HuH-7.5 (cell line): ENCODE data around the gene NPC1.
"Not testable (repeated sequence)": the region's sequence is repeated elsewhere in the genome, so short reads cannot be mapped to it uniquely, and the experiment has no call there.

ENCODE experiments used
- DNase-seq: peaks from one replicate; pipeline ENCODE4 v3.0.0; 2011; ENCODE audit warnings: low spot score

Gene NPC1

DNA sequence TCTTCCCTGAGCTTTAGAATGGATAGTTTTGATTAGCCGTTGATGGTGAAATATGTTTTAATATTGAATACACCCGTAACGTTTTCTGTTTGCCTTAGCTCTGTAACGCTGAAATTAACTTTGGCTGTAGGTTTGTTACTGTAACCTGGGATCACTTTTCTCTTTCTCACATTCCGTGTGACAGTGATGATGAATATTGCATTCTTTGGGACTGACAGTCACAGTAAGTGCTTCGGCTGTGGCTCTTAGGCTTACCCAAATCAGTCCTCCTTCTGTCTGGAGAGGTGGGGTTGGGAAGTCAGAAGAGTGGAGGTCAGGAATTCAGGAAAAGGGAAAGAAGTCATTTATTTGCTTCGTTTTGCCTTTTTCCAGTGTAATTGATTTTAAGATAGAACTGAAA, 65.0 kb downstream of the NPC1 start:
- DNase-seq, result no peak

DNA sequence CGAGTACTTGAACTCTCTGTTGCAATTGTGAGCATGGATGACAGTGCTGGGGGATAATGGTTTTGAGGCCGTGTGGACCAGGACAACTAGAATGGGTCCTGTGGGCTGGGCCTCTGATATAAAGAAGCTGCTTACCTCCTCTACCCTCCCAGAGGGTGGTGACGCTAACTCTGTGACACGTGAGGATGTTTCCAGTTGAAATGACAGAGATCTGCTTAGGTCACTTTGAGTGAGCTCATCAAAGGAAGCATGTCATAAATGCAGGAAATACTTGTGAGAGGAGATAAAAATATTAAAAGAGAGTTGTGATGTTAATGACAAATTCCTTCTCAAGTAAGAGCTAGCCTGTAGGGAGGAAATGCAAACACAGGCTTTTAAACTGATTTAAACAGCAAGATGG, 66.6 kb downstream of the NPC1 start:
- DNase-seq, result no peak

DNA sequence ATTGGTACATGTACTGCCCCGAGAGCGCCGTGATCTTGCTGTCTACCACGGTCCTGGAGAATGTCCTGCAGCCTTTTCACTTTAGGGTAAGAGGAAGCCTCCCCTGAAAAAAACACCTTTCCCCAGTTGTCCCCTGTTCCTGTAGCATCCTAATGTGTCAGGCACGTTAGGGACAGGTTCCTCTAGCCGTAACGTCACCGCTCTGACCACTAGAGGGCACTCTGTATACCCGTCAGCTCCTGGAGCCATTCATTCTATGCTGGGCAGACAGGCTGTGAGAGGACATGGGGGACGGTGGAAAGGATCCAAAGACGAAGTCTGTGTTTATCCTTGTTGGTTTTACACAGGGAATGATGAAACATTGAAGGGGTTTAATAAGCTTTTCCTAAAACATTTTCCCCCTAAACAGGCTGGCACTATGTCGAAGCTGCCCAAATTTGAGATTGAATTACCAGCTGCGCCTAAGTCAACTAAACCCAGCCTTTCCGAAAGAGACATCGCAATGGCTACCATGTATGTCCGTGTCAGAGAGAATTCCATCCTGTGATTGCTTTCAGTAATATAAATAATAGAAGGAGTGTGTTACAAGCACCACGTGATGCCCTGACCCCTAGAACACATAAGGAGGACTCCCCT, 70.3 kb downstream of the NPC1 start:
- DNase-seq, result peak; percentile 49

DNA sequence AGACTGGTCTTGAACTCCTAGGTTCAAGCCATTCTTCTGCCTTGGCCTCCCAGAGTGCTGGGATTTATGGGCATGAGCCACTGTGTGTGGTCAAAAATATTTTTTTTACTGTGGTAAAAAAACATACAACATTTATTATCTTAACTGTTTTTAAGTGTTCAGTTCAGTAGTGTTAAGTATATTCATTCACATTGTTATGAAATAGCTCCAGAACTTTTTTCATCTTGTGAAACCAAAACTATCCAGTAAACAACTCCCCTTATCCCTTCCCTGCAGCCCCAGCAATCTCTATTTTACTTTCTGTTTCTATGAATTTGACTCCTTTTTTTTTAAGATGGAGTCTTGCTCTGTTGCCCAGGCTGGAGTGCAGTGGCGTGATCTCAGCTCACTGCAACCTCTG, 73.7 kb downstream of the NPC1 start:
- no peak for DNase-seq

DNA sequence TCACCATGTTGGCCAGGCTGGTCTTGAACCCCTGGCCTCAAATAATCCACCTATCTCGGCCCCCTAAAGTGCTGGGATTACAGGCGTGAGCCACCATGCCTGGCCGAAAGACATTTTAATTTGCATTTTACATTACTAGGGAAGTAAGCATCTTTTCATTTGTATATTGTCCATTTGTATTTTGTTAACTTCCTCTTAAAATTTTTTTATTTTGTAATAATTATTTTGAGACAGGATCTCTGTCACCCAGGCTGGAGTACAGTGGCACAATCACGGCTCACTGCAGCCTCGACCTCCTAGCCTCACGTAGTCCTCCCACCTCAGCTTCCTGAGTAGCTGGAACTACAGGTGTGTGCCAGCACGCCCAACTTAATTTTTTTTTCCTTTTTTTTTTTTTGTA, 74.1 kb downstream of the NPC1 start:
- DNase-seq, result not testable (repeated sequence)

DNA sequence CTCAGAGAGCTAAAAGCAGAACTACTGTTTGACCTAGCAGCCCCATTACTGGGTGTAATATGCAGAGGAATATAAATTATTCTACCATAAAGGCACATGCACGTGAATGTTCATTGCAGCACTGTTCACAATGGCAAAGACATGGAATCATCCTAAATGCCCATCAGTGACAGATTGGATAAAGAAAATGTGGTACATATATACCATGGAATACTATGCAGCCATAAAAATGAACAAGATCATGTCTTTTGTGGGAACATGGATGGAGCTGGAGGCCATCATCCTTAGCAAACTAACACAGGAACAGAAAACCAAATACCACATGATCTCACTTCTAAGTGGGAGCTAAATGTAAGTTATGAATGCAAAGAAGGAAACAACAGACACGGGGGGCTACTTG, 75.4 kb downstream of the NPC1 start:
- DNase-seq, result not testable (repeated sequence)

DNA sequence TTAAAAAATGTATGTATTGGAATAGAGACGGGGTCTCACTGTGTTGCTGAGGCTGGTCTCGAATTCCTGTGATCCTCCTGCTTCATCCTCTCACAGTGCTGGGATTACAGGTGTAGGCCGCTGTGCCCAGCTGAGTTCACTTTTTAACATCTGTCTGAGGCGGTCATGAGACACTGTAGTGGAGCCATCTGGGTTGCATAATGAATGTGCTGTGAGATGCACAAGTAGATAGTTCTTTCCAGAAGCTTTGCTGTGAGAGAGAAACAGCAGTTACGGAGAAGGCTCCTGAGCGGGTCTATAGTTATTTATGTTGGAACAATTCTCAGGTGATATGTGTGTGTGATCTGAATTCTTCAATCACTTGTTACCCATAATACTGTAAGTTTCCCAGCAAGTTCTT, 79.9 kb downstream of the NPC1 start:
- DNase-seq, result no peak

DNA sequence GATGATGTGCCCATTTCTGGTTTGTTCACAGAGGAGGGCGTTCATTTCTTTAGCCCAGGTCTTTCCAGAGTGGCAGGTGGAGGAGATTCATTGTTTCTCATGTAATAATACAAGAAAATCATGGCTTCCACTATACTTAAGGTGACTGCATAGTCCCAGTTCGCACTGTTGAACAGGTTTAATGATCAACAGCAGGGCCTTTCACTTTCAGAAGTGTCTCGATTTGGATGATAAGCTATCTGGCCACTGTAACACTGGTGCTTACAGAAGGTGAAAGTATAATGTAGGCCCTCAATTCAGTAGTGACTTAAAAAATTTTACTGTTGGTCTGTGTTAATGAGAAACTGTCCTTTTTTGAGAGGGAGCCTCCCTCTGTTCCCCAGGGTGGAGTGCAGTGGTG, 81.6 kb downstream of the NPC1 start:
- DNase-seq, result no peak

DNA sequence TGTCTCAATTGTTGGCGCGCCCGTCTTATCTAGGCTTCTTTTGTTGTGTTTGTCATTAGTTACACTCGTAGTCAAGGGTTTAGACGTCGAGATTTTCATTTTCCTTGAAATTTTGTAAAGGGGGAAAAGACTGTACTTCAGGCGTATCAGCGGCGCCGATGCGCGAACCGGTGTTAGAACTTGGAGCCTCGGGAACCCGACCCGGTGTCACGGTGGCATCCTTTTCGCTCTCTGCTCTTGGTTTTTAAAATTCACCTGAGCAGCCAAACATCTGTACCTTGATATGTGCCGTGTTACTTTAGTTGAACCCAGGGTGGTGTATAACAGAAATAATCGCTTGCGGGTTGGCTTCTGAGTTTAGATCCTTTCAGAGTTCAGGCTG, 82.4 kb downstream of the NPC1 start:
- DNase-seq, result no peak

DNA sequence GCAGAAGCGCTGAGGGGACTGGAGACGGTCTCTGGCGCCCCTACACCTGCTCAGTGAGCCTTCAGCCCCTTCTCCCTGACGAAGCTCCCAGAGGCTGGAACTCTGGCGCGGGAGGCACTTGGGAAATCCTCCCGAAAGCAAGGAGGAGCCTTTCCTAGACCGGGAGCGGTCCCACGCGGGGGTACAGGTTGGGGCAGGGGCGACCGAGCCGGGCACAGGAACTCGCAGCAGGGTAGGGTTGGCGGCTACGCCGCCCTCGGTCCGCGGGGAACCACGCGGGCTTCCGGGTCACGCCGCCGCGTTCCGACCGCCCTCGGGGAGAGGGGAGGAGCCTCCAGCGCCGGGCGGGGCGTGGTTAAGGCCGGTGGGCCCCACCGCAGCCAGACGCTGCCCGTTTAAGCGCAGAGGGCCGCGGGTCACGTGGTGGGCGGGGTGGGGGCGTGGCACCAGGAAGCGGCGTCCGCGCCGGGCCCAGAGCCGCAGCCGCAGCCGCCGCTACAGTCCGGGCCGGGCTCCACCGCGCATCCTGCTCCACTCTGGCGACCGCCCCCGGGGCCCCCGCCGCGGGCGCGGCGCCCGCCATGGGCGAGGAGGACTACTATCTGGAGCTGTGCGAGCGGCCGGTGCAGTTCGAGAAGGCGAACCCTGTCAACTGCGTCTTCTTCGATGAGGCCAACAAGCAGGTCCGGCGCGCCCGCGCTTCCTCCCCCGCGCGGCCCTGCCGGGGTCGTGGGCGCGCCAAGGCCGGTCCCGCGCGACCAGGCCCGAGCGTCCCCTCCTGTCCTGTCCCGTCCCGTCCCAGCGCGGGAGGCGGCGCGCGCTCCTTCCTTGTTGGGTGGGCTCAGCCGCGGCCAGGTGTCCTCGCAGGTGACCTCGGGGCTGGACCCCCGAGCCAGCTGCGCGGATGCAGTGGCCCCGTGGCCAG, 83.0 kb downstream of the NPC1 start, which contains the start of gene RMC1:
Gene RMC1, plus strand, starts transcription at position 474 of the 925 bp plus-strand sequence. Its CDS starts 108 bp downstream, at position 582.
- DNase-seq, result peak; percentile 57

DNA sequence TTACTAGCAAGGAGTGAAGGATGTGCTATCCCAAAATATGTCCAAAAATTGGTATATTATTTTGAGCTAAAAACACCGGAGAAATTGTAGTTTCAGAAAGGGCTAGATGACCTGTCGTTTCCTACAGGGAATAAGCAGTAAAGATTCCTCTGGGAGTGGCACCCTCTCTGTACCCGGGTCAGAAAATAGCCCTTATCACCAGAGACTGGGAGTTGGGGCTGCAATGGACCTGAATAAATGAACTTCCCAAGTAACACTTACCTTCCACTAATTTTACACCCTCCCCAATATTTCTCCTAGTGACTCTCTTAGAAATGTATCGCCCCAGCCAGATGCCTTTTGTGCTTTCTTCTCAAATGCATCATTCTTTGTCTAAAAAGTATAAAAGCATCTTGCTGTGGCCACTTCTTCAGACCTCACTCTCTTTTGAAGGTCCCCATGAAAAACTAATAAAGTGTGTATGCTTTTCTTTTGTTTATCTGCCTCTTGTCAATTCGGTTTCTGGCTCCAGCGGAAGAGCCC, 83.7 kb downstream of the NPC1 start:
- DNase-seq, result no peak

DNA sequence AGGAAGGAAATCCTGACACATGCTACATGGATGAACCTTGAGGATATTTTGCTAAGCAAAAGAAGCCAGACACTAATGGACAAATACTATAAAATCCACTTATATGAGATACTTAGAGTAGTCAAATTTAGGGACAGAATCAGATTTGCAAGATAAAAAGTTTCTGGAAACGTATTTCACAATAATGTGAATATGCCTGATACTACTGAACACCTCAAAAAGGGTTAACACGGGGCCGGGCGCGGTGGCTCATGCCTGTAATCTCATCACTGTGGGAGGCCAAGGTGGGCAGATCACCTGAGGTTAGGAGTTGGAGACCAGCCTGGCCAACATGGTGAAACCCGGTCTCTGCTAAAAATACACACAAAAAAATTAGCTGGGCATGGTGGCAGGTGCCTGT, 84.7 kb downstream of the NPC1 start:
- no peak for DNase-seq

DNA sequence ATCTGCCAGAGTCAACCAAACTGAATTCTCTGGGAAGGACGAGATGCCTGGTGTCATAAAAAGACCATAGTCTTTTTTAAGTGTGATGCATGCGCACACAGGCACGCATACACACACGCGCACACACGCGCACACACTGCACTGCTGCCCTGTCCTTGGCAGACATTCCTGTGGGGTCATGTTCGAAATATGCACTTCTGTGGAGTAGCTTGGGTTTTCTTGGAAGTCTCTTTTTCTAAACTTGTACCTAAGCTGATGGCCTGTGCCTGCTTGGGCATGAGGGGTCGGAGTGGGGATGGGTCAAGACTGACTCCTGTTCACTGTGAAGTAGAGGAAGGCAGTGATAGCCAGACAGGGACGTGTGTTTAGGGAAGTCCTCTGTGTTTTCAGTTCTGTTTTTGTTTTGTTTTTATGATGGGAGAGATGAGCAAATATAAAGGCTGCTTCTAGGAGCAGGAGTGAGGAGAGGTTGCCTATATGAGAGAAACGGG, 87.0 kb downstream of the NPC1 start:
- DNase-seq, result no peak

DNA sequence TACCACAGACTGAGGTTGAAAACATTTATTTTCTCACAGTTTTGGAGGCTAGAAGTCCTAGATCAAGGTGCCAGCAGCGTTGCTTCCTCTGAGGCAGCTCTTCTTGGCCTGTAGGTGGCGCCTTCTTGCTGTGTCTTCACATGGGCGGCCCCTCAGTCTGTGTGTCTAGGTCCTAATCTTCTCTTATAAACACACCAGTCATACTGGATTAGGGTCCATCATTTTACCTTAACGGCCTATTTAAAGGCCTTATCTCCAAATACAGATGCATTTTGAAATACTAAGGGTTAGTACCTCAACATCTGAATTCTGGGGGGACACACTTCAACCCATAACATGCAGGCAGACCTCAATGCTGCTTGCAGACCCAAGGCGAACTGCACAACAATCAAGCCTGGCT, 87.4 kb downstream of the NPC1 start:
- peak; percentile 43 for DNase-seq

DNA sequence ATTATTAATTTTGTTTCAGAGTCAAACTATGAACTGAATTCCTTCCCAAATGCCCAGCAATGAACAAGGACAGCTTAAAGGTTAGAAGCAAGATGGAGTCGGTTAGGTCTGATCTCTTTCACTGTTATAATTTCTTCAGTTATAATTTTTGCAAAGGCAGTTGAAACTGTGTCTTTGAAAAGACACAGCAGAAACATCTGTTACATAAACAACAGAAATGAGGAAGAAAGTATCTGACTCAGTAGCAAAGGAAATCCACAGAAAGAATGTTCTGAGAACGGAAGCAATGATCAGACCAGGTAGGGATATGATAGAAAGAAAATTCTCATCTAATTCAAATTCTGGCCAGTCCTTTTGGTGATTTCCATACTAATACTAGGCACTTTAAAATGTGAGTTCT, 88.2 kb downstream of the NPC1 start:
- DNase-seq, result no peak

DNA sequence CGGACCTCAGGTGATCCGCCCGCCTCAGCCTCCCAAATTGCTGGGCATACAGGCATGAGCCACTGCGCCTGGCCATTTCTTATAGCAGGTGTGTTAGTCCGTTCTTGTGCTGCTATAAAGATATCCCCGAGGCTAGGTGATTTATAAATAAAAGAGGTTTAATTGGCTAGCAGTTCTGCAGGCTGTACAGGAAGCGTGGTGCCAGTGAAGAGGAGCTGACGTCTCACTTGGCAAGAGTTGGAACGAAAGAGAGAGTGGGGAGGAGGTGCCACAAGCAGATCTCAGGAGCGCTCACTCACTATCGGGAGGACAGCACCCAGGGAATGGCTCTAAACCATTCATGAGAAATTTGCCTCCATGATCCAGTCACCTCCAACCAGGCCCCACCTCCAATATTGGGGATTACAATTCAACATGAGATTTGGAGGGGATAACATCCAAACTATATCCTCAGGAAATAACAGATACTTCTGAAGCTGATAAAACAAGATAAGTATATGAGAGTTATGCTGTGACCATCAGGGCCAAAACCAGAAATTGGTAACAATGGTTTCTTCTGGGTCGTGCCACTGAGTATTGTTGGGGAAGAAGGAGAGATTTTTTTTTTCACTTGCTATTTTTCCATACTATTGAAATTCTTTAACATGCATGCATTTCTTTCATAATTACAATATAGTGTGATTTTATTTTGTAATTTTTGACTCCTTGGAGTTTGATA, 90.4 kb downstream of the NPC1 start:
- DNase-seq, result no peak

DNA sequence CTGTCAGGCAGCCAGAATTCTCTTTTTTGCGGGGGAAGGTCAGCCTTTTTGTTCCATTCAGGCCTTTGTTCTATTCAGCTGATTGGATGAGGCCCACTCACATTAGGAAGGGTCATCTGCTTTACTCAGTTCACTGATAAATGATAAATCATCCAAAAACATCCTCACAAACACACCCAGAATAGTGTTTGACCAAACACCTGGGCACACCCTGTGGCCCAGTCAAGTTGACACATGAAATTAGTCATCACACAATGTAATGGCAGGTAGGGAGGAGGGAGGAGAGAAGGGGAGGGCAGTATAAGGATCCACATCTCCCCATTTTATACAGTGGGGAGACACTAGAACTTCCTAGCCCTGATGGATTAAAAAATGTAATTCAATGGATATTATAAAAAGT, 91.3 kb downstream of the NPC1 start:
- DNase-seq, result no peak

DNA sequence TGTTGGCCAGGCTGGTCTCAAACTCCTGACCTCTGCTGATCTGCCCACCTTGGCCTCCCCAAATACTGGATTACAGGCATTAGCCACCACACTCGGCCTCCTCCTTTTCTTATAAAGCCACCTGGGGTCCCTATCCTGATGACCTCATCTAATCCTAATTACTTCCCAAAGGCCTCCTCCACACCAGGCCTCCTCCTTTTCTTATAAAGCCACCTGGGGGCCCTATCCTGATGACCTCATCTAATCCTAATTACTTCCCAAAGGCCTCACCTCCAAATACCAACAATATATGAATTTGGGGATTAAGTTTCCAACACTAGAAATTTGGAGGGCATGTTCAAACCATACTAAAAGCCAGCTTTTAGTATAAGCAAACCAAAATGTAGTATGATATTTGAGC, 92.7 kb downstream of the NPC1 start:
- no peak for DNase-seq

DNA sequence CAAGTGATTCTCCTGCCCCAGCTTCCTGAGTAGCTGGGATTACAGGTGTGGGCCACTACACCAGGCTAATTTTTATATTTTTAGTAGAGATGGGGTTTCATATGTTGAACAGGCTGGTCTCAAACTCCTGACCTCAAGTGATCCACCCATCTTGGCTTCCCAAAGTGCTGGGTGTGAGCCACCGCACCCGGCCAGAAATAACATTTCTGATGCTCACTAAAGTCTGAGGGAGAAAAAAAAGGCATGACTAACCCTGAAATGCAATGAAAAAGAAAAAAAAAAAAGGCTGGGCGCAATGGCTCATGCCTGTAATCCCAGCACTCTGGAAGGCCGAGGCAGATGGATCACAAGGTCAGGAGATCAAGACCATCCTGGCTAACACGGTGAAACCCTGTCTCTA, 96.7 kb downstream of the NPC1 start:
- DNase-seq, result not testable (repeated sequence)

DNA sequence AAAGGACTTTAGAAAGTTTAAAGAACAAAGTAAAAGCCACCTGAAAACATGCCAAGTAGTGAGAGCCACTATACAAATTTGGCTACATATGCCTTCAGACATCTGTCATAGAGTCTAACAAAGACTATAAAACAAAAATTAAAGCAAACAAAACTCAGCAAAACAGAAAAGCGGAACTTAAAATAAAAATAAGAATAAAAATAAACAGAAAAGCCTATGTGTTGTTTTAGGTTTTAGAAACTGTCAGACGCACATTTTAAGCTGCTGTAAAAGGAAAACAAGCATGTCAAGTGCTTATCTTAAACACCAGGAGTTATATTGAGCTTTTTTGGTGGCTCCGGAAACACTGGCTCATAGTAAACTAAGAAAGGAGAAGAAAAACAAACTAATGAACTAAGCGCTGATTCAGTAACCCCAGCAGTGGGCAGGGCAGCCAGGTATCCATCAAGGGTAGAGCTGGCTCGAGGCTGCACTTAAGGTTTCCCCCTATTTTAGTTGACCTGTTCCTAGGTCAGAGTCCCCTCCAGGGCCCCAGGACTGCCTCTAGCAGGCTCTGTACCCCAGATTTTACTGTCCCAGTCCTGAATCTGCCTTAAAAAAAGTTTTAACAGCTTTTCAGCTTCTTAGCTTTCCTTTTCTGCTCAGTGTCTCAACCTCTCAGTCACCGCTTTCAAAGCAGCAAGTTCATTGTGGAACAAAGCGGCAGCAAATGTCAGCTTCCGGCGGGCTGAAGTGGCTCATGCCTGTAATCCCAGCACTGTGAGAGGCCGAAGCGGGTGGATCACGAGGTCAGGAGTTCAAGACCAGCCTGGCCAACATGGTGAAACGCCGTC, 98.4 kb downstream of the NPC1 start:
- DNase-seq, result no peak

DNA sequence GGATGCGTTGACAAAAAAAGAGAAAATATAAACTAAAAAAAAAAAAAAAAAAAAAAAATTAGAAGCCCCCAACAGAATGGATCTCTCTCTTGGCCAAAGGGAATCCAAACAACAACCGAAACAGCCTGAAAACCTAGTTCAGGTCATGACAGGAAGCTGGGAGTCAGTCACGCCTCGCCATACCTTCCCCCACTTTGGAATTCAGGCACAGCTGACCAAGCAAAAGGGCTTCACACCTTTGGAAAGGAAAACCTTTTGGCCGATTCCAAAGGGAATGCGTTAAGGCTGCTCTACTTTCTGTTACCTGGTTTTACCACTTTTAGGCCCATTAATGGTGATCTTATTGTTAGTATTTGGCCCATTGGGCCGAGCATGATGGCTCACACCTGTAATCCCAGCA, 100.9 kb downstream of the NPC1 start:
- no peak for DNase-seq
